ENCODE measurements around the gene BCL11A.

BCL11A gene

DNA sequence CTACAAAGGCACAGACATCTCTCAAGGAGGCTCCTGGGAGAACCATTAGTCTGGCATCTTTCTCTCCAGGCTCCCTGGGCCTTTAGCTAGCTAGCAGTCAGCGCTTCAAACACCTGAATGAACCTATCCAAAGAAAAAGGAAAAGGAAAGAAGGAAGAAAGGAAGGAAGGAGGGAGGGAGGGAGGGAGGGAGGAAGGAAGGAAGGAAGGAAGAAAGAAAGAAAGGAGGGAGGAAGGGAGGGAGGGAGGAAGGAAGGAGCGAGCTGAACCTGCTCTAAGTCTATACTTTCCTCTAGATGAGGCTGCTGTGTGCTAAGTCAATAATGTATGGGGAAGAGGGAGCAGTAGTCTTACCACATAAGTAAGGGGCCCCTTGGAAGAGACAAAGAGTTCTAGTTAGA, 5.1 kb upstream of the BCL11A start:
- no peak for DNase-seq

- DNase-seq = no peak
These were observed 4.0 kb upstream of the BCL11A start for GRCh38 chr2:60557486-60557864.

DNA sequence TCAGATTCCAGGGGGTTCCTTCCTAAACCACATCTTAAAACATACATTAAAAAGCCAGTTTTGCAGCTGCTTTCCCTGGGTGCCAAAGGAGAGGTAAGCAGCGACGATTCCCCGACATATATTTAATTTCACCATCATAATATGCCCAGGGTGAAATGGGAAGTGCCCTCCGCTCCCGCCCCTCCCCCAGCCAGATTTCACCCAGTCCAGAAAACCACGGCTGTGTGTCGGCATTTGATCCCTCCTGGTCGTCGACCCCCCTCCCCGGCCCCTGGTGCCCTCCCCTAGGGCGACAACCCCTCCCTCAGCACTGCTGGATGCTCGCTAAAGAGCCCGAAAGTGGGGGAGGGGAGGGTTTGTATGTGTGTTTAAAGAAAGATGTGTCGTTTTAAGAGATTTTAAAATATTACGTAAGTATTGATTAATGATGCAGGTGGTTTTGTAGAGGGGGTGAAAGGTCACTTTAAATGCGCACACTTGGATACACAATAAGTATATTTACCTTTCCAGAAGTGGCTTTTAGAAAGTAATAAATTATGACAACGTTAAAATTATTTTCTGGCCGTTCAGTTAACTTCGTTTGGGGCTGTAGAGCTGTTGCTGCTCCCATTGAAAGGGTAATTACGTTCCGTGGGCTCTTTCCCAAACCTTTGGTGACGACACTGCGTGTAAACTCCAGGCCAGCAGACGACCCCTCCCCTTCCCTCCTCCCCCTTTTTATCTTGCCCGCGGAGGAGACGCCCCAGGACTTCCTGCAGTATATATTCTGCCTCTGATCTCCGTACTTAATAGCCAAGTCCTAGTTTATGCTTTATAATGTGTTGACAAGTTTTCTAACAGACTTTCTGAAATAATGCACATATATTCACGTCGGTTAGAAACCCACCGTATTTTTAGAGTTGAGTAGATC, 3.4 kb upstream of the BCL11A start:
- DNase-seq = no peak

DNA sequence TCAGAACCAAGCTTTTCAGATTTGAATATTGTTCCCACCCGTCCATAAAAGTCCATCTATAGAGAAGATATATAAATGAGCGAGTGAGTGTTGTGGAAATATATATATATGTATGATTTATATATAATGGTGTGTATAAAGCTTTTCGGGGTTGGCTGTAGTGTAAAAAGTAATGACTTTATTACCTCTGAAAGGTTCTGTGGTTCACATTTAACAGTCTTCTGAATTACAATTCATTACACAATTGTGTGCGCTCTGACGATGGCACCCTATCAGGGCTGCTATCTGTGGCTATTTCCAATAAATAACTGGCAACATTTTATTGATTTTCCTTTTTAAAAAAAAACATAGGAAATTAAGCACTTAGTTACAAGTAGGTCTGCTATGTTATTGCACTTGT, 2.7 kb upstream of the BCL11A start:
- no peak for DNase-seq

DNA sequence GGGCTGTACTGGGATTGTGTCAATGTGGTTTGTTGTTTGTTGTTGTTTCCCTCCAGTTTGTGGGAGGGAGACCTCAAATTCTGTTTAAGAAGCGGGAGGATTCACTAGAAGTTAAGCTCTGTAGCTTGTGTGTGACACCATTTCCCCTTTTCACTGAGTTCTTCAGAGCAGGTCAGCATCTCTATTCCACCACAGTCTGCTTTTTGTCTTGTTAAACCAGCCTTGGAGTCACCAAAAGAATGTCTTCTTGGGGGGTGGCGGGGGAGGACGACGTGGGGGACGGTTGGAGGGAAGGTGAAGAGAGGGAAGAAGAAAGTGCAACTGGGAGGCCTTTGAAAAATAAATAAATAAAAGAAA, 2.3 kb upstream of the BCL11A start:
- no peak for DNase-seq

GRCh38 chr2:60555066-60555782, 1.8 kb upstream of the BCL11A start:
- peak in 1 of 2 experiments; percentile 34 for DNase-seq

DNA sequence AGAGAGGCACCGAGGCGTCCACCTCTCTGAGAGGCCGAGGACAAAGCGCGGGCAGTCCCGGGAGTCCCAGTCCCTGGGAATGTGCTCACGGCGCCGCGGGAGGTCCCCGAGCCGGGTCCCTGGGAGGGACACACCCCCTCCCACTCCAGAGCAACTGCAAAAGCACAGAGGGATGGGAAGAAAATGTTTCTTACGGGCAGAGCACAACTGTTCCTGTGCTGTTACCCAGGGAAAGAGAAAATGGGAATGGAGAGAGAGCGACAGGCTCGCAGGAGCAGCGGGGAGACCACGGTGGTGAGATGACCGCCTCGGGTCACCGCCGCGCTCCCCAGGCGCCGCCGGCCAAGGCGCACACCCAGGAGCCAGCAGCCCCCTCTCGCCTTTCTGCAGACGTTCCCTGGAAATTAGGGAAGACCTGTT, 1.2 kb upstream of the BCL11A start:
- no peak for DNase-seq

- no peak for DNase-seq
These were observed 706 bp upstream of the BCL11A start for GRCh38 chr2:60554074-60554645.

DNA sequence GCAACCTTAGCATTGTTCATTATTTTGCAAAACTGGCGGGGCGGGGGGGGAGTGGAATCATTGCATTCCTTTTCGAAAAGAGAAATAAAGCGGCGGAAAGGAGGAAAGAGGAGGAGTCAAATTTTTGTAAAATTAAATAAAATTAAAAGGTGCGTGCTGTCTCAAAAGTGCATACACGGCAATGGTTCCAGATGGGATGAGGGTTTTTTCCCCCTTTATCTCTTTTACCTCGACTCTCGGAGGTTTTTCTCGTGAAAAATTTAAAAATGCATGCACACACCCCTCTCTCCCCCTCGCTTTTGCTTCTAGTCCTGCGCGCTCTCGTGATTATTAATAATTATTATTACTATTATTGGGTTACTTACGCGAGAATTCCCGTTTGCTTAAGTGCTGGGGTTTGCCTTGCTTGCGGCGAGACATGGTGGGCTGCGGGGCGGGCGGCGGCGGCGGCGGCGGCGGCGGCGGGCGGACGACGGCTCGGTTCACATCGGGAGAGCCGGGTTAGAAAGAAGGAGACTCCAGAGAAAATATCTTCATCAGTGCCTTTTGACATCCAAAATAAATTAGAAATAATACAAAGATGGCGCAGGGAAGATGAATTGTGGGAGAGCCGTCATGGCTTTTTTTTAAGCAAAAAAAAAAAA, 481 bp downstream of the BCL11A start:
- no peak for DNase-seq

GRCh38 chr2:60552078-60552850, 1.2 kb downstream of the BCL11A start:
- no peak for DNase-seq

- no peak for DNase-seq
These were observed 2.0 kb downstream of the BCL11A start for GRCh38 chr2:60551240-60552077.

DNA sequence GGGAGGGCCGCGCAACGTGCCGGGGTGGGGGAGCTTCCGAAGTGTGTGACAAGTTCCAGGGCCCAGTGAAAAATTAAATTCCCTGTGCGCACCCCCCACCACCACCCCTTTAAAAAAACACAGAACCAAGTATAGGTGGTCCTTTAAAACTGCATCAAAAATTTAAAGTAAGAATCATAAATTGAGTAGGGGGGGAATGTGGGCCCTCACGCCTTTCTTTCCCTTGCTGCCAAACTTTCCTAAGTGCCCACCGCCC, 2.5 kb downstream of the BCL11A start:
- no peak for DNase-seq

DNA sequence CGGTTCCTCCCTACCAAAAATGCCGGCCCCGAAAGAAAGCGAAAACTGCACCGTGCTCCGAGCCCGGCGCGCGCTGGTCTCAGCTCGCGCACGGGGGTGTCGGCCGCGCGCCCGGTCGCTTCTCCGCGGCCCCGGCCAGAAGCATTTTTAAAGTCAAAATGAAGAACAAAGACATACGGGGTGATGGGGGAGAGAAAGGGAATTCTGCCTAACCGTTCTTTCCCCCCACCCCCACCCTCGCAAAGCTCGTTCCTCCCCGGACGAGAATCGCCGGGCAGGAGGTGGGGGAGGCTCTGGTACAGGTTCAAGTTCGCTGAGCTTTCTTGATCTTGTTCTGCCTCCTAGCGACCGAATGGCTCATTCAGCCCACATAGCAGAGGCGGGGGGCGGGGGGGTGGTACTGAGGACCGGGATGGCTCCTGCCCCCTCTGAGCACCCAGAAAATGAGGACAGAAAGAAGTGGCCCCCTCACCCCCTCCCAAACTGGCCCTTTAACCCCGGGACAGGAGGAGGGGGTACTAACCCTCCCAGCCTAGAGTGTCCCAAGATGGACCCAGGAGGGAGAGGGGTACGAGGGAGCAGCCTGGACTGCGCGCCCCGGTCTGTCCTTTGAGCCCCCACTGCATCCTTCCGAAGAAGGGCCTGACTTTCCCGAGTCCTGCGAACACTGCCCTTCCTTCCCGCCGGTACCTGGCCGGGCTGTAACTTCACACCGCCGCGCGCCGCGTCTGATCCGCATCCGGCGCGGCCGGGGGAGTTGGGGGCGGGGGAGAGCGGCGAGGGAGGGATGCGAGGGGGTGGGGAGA, 3.1 kb downstream of the BCL11A start:
- DNase-seq = peak; percentile 40 to 53

- DNase-seq = no peak
These were observed 3.6 kb downstream of the BCL11A start for GRCh38 chr2:60549928-60550177.

DNA sequence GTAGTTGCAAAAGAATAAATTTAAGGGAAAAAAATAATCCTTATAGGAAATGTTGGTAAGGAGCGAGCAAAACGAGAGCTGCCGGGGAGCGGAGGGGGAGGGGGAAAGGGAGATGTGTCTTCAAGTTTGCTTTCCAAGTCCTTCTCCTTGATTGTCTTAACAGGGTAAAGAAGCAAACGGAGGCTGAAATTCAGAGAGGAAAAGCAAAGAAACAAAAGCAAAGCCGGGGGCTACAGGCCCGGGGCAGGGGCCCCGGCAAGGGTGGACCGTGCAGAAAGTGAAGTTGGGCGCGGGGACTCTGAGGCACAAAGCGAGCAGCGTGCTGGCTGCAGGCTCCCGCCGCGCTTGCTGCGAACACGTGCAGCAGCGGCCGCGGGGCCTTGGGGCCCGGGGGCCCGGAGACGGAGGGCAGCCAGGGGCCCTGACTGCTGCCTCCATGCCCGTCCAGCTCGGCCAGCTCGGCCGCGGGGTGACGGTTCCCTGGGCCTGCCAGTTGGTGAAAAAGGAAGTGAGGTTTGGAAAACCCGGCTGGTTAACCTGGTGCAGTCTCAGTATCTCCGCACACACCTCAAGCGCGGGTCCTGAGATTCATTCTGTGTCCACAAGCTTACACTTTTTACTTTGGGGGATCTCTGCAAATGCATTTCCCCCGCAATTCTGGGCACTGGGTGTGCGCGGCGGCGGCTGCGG, 4.1 kb downstream of the BCL11A start:
- no peak for DNase-seq

DNA sequence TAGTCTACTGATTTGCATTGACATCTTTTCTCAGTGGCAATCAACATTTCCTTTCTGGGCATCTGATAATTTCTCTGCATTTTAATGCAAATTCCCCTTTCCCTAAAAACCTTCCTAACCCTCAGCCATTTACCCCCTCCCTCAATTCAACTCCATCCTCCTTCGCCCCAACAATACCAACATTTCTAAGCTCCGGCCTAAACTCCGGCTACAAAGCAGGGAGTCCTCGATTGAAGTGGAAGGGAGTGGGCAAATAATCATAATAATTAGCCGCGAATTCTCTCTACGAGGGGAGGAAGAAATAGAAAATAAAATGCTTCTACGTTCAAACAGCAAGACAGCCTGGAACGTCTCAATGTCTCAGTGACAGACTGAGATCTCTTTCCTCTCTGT, 4.6 kb downstream of the BCL11A start:
- no peak for DNase-seq

GRCh38 chr2:60548311-60548710, 5.1 kb downstream of the BCL11A start:
- no peak for DNase-seq

- DNase-seq = no peak
These were observed 5.6 kb downstream of the BCL11A start for GRCh38 chr2:60547841-60548240.

- no peak for DNase-seq
These were observed 6.6 kb downstream of the BCL11A start for GRCh38 chr2:60546756-60547420.

GRCh38 chr2:60544954-60545560, 8.4 kb downstream of the BCL11A start:
- no peak for DNase-seq

Measured in NCI-H1930 (cell line).